ENCODE results near the gene IRAK3.

DNA sequence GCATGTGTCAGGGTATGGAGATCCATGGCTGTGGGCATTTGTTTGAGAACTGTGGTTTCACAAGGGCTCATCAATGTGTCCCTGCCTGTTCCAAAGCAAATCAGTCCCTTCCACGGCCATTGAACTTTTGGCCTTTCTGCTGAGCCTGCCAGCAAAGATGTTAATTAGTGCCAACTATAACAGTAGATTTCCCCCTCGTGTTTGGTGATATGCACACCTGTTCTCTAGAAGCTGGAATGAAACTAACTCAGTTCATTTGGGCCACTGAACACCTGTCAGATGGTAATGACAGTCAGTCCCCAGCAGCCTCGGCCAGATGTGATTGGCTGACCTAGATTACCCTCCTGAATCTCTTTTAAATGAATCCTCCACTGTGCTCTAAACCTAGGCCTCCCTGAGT lies 43.2 kb downstream of the IRAK3 start:
- TF ChIP-seq, protein P1, sequence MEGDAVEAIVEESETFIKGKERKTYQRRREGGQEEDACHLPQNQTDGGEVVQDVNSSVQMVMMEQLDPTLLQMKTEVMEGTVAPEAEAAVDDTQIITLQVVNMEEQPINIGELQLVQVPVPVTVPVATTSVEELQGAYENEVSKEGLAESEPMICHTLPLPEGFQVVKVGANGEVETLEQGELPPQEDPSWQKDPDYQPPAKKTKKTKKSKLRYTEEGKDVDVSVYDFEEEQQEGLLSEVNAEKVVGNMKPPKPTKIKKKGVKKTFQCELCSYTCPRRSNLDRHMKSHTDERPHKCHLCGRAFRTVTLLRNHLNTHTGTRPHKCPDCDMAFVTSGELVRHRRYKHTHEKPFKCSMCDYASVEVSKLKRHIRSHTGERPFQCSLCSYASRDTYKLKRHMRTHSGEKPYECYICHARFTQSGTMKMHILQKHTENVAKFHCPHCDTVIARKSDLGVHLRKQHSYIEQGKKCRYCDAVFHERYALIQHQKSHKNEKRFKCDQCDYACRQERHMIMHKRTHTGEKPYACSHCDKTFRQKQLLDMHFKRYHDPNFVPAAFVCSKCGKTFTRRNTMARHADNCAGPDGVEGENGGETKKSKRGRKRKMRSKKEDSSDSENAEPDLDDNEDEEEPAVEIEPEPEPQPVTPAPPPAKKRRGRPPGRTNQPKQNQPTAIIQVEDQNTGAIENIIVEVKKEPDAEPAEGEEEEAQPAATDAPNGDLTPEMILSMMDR (IDR thresholded peaks at IDR 0.05): no peak
- TF ChIP-seq NR1H2 (CRISPR knock-in tag; IDR thresholded peaks at IDR 0.05) (no peak), FOXP1 (CRISPR knock-in tag; IDR thresholded peaks at IDR 0.05; ENCODE audit: borderline replicate concordance) (no peak)
